ENCODE measurements around the gene ZNRF3. TPM values are rescaled to one million over a fixed set of nuclear protein-coding genes. Genes with fewer than 3 reads are reported as not detected.

Gene ZNRF3
- total RNA-seq, 4 donors from 2014 or later, result 17.2 to 22.8 (median 19.5) TPM

DNA sequence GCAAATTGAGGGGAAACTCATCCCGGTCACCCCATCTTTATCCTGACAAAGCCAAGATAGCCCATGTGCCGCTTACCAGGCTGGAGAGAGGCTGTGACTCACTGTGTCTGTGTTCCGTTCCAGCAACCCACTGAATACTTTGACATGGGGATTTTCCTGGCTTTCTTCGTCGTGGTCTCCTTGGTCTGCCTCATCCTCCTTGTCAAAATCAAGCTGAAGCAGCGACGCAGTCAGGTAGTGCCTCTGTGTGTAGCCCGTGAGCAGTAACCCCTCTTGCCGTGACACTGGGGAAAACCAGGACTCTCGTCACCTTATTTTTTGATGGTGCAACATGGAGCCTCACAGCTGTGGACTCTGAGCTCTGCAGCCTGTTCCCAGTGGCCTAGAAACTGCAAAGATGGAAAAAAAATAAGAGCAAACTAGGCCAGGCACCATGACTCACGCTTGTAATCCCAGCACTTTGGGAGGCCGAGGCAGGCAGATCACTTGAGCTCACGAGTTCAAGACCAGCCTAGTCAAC lies 161.3 kb downstream of the ZNRF3 start:
- TF ChIP-seq, protein P1, sequence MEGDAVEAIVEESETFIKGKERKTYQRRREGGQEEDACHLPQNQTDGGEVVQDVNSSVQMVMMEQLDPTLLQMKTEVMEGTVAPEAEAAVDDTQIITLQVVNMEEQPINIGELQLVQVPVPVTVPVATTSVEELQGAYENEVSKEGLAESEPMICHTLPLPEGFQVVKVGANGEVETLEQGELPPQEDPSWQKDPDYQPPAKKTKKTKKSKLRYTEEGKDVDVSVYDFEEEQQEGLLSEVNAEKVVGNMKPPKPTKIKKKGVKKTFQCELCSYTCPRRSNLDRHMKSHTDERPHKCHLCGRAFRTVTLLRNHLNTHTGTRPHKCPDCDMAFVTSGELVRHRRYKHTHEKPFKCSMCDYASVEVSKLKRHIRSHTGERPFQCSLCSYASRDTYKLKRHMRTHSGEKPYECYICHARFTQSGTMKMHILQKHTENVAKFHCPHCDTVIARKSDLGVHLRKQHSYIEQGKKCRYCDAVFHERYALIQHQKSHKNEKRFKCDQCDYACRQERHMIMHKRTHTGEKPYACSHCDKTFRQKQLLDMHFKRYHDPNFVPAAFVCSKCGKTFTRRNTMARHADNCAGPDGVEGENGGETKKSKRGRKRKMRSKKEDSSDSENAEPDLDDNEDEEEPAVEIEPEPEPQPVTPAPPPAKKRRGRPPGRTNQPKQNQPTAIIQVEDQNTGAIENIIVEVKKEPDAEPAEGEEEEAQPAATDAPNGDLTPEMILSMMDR (IDR thresholded peaks at IDR 0.05), result no peak
- no peak for TF ChIP-seq POLR2A (IDR thresholded peaks at IDR 0.05)
- H3K4me3 ChIP-seq (ENCODE audit: low read depth, poor library complexity, severe bottlenecking), result no peak overlapping the region
- intact Hi-C loops (cut with DNase I; ENCODE audit: low total_unique reads), result no loop called here
- DNase-seq (ENCODE audit: low spot score in 2 of 2), result no peak
- 69 to 76% methylated on average over 13 of the region's 13 CpGs for WGBS, 2 donors

DNA sequence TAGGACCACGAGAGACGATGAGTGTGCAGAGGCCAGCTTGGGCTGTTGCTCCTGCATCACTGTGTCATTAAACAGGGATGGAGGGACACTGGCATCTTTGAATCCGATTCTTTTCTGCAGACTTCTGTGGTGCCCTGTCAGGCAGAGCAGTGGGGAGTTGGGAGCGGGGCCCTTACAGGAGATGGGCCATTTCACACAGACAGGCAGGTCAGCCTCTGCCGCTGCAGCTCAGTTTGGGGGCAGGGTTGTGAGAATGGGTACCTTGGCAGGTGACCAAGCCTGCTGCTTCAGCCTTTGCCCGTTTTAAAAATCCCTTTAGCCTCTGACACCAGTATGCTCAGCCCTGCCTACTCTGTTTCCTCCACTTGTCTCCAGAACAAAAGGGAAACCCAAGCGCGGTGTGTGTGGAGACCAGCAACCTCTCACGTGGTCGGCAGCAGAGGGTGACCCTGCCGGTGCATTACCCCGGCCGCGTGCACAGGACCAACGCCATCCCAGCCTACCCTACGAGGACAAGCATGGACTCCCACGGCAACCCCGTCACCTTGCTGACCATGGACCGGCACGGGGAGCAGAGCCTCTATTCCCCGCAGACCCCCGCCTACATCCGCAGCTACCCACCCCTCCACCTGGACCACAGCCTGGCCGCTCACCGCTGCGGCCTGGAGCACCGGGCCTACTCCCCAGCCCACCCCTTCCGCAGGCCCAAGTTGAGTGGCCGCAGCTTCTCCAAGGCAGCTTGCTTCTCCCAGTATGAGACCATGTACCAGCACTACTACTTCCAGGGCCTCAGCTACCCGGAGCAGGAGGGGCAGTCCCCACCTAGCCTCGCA lies 165.7 kb downstream of the ZNRF3 start:
- DNase-seq (ENCODE audit: low spot score in 2 of 2), result no peak
- 94 to 95% methylated on average over 30 of the region's 31 CpGs for WGBS, 2 donors
- no peak for TF ChIP-seq POLR2A (IDR thresholded peaks at IDR 0.05)
- TF ChIP-seq, protein P1 (IDR thresholded peaks at IDR 0.05), result no peak
- no peak overlapping the region for H3K4me3 ChIP-seq (ENCODE audit: low read depth, poor library complexity, severe bottlenecking)
- intact Hi-C loops (cut with DNase I; ENCODE audit: low total_unique reads), result no loop called here

DNA sequence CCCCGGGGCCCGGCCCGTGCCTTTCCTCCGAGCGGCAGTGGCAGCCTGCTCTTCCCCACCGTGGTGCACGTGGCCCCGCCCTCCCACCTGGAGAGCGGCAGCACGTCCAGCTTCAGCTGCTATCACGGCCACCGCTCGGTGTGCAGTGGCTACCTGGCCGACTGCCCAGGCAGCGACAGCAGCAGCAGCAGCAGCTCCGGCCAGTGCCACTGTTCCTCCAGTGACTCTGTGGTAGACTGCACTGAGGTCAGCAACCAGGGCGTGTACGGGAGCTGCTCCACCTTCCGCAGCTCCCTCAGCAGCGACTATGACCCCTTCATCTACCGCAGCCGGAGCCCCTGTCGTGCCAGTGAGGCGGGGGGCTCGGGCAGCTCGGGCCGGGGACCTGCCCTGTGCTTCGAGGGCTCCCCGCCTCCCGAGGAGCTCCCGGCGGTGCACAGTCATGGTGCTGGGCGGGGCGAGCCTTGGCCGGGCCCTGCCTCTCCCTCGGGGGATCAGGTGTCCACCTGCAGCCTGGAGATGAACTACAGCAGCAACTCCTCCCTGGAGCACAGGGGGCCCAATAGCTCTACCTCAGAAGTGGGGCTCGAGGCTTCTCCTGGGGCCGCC lies 166.4 kb downstream of the ZNRF3 start:
- TF ChIP-seq POLR2A (IDR thresholded peaks at IDR 0.05), result no peak
- TF ChIP-seq, protein P1 (IDR thresholded peaks at IDR 0.05), result no peak
- intact Hi-C loops (cut with DNase I; ENCODE audit: low total_unique reads), result no loop called here
- DNase-seq (ENCODE audit: low spot score in 2 of 2), result no peak
- no peak overlapping the region for H3K4me3 ChIP-seq (ENCODE audit: low read depth, poor library complexity, severe bottlenecking)
- WGBS, 2 donors, result 67 to 78% methylated on average over 11 to 31 of the region's 38 CpGs

DNA sequence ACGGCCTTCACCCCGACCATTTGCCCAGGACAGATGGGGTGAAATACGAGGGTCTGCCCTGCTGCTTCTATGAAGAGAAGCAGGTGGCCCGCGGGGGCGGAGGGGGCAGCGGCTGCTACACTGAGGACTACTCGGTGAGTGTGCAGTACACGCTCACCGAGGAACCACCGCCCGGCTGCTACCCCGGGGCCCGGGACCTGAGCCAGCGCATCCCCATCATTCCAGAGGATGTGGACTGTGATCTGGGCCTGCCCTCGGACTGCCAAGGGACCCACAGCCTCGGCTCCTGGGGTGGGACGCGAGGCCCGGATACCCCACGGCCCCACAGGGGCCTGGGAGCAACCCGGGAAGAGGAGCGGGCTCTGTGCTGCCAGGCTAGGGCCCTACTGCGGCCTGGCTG lies 167.1 kb downstream of the ZNRF3 start:
- TF ChIP-seq, protein P1 (IDR thresholded peaks at IDR 0.05), result no peak
- no peak for TF ChIP-seq POLR2A (IDR thresholded peaks at IDR 0.05)
- no peak for DNase-seq (ENCODE audit: low spot score in 2 of 2)
- intact Hi-C loops (cut with DNase I; ENCODE audit: low total_unique reads), result no loop called here
- 86 to 89% methylated on average over 20 to 22 of the region's 24 CpGs for WGBS, 2 donors
- H3K4me3 ChIP-seq (ENCODE audit: low read depth, poor library complexity, severe bottlenecking), result no peak overlapping the region

DNA sequence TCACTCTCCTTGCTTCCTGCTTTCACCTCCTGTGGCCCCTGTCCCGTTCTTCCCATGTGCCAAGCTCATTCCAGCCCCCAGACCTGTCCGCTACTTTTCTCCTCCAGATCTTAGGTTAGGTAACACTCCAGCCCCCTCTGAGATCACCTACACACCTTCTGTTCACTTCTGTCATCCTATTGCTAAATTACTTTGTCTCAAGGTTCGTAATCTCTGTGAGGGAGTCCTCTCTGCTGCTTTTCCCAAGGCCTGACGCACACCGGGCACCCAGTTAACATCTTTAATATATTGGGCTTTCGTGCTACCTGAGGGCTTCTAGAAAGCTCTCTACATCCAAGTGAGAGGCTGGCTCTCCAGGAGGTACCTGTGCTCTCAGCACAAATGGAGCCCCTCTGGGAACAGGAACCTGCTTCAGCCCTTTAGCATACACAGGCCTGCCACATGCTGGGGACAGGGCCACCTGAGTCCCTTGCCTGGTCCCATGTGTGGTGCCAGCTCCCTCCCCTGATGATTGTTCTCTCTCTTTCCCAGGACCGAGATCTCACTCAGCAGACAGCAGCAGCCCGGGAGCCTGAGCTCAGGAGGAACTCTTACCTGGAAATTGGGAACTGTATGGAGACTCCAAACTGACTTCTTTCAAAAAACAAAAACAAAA lies 169.8 kb downstream of the ZNRF3 start:
- DNase-seq (ENCODE audit: low spot score in 2 of 2), result no peak
- H3K4me3 ChIP-seq (ENCODE audit: low read depth, poor library complexity, severe bottlenecking), result no peak overlapping the region
- TF ChIP-seq, protein P1 (IDR thresholded peaks at IDR 0.05), result no peak
- TF ChIP-seq POLR2A (IDR thresholded peaks at IDR 0.05), result no peak
- intact Hi-C loops (cut with DNase I; ENCODE audit: low total_unique reads), result no loop called here
- 96 to 97% methylated on average over 8 of the region's 8 CpGs for WGBS, 2 donors
